GM12801 (cell line): Measurements from ENCODE around the gene MYO9A.

Experiments used
- CTCF ChIP-seq: IDR thresholded peaks from one replicate; pipeline ENCODE4 v1.5.1; 2011; ENCODE audit warnings: control low read depth; ENCODE audit not compliant: insufficient read length; ENCODE audit errors: extremely low read depth

The MYO9A gene

GRCh38 chr15:72099155-72099554, 18.8 kb downstream of the MYO9A start:
- TF ChIP-seq CTCF: no peak

GRCh38 chr15:72098040-72098439, 19.9 kb downstream of the MYO9A start:
- TF ChIP-seq CTCF: no peak

GRCh38 chr15:72096796-72097195, 21.2 kb downstream of the MYO9A start:
- no peak for TF ChIP-seq CTCF

- TF ChIP-seq CTCF: no peak
These were observed 25.3 kb downstream of the MYO9A start for GRCh38 chr15:72092691-72093090.

- no peak for TF ChIP-seq CTCF
These were observed 25.9 kb downstream of the MYO9A start for GRCh38 chr15:72092006-72092405.

GRCh38 chr15:72086920-72087648, 30.9 kb downstream of the MYO9A start:
- no peak for TF ChIP-seq CTCF

- TF ChIP-seq CTCF: no peak
These were observed 31.8 kb downstream of the MYO9A start for GRCh38 chr15:72086010-72086697.
